ENCODE results near the gene KRT81.
A peak's percentile ranks its signal among the peaks of the same experiment; 100 is the strongest.

Gene KRT81

DNA sequence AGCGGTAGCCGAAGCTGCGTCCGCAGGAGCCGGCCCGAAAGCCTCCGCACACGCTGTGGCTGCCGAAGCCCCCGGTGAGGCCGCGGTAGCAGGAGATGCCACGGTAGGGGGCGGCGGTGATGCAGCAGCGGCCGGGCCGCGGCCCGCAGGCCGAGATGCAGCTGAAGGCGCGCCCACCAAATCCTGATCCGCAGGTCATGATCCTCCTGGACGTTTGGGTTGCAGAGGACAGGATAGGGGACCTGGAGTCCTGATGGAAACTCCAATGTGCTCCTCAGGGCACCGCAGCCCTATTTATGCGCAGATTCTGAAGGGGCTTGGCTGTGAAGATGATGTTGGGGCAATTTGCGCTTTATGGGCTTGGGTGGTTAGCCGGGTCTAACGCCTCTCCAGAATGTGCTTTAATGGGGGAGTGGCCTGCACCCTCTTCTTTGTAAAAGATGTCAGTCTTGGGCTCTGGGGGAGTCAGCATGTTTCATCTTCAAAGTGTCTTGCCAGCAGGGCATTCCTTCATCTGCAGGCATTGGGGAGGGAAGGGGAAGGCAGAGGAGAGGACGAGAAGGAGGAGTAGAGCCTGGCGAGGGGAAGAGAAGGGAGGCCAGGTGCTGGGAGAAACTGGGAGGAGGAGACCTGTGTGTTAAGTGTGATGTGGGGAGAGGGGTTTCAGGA, at the start of gene KRT81:
Gene KRT81 (minus strand): TSS at position 268 of the 669 bp plus-strand sequence. CDS start 69 bp downstream, at position 199.
- no peak for DNase-seq

DNA sequence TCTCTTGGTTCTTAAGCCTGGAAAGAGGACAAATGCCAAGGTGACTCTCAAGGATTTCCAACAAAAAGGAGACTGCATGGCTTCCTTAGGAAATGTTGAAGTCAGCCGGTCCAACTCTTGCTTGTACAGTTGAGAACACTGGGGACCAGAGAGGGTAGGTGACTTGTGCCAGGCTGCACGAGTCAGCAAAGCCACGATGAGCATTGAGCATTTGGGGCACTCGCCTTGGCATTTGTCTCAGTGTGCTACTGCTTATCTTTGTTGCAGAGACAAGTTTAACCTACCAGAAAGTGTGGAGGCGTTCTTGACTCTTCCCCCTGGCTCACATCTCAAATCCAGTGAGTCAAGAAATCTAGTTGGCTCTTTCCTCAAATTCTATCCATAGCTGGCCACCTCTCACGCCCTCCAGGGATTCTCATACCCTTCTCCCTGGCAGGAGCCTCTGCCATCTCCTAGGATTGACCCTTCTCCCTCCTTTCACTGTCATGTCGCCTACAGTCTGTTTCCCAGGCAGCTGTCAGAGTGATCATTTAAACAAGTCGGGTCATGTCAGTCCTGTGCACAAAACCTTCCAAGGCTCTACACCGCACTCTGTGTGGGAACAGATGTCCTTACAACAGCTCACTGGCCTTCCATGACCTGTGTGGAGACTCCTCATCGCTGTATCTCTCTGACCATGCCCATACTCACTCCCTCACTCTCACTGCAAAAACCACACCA, 47.1 kb upstream of the KRT81 start:
- DNase-seq = no peak

DNA sequence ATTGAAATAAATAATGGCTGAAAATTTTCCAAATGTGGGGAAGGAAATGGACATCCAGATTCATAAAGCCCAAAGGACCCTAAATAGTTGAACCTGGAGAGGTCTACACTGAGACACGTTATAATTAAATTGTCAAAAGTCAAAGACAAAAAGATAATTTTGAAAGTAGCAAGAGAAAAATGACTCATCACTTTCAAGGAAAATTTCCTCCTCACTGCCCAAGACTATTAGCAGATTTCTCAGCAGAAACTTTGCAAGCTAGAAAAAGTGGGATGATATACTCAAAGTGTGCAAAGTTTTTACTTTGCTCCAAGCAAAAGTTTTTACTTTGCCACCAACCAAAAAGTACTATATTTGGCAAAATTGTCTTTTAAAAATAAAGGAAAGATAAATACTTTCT, 45.7 kb upstream of the KRT81 start:
- no peak for DNase-seq

DNA sequence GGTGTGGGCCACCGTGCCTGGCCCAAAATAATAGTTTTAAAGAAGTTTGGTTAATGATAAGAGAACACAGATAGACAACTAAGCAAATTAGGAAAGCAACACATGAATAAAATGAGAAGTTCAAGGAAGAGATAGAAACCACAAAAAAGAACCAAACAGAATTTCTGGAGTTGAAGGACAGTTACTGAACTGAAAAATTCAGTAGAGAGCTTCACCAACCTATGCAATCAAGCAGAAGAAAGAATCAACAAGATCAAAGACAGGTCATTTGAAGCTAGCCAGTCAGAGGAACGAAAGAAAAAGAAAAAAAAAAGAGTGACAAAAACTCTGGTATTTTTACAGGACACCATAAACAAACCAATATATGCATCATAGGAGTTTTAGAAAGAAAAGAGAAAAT, 45.3 kb upstream of the KRT81 start:
- DNase-seq = no peak

DNA sequence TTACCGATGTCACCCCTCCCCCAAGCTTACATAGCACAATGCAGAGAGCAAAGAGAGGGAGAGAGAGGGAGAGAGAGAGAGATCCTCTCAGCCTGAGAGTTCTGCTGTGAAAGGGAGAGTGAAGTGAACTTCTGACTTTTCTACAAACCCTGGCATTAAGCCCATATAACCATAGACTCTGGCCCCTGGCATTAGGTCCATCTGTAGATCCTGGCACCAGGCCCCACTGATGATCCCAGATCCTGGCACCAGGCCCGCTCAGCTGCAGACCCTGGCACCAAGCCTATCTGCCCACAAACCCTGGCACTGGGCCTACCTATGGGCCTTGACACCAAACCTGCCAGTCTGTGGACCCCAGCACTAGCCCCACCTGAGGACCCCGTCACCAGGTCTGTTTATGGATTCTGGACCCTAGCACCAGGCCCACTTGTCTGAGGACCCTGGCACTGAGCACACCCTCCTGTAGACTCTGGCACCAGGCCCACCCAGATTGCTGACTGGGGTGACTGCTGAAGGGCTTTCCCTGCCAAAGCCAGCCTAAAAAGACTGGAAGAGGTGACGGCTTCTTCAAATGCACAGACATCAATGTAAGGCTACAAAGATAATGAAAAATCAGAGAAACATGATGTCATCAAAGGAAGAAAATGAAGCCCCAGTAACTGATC, 44.4 kb upstream of the KRT81 start:
- no peak for DNase-seq

DNA sequence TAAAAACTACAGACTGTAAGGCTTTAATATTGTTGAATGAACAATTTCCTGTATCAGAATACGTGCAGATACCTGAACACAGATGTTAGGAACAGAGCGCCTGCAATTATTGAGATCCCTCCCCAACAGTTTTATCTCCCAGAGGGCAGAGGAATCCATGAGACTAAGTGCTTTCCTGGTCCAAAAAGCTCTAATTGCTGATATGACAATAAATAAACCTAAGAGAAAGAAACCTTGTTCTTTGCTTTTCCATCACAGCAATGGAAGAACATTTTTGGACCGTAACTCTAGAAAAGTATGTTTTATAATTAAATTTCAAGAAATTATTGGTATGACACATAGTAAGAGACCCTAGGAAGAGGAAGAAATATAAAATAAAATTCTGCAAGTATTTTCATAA, 42.9 kb upstream of the KRT81 start:
- no peak for DNase-seq

DNA sequence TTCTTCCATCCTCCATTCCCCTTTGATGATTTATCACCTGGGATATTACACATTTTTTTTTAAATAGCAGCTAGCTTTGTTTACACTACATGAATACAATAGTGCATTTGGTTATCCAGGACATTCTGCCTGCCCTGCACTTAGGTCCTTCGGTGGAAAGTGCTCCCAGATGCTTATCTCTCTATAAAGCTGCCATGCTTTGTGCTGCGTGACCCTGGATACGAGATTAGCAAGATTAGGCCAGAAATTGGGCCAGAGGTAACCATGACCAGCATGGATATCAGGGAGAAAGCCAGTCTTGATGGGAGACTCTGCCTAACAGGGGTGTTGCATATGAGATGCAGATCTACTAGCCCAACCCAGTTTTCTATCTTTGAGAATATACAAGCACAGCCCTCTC, 42.0 kb upstream of the KRT81 start:
- DNase-seq = no peak

DNA sequence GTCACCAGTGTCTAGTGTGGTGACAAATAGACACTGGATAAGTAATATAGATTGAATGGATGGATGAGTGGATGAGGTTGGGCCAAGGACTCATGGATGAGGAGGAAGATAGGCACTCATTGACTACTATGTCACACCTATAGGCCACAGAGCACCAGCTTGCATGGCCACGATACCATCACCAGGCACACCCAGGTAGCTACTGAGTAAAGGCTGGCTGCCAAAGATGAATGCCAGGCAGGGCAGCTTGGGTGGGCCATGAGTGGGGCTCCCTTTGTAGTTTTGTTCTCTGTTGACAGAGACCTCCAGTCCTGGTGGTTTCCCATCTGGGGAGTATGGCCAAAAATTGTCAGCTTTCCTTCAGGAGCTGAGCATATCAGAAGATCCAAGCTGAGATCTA, 41.0 kb upstream of the KRT81 start:
- no peak for DNase-seq

DNA sequence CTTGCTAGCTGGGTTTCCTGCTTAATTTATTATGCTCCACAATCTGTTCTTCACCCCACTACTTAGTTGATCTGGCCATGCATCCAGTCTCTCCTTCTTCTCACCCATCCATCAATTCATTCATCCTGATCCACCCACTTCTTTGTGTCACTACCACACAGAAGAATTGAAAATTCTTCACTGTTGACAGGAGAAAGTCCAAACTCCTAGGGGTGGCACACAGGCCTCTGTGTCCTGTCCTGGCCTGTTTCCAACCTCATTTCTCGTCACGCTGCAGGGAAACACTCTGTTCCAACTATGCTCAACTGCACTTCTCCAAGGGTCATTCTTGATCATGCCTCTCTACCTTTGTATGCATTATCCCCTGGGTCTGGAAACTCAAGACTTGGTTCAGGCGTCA, 40.5 kb upstream of the KRT81 start:
- DNase-seq = no peak

DNA sequence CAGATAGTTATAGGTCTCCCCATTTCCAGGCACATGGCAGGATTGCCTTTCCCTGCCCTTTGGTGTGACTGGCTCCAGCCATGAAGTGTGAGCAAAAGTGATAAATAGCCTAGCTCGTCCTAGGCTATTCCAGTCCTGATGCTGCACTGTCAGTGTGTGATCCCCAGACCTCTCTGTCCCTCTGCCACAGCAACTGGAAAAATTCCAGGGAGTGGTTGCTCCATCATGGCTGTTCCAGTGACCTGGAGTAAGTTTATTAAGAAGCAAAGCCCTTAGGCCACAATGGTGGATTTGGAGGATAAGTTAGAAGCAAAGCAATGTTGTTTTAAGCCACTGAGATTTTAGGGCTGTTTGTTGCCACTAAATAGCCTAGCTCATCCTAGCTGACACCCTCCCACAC, 39.7 kb upstream of the KRT81 start:
- no peak for DNase-seq

DNA sequence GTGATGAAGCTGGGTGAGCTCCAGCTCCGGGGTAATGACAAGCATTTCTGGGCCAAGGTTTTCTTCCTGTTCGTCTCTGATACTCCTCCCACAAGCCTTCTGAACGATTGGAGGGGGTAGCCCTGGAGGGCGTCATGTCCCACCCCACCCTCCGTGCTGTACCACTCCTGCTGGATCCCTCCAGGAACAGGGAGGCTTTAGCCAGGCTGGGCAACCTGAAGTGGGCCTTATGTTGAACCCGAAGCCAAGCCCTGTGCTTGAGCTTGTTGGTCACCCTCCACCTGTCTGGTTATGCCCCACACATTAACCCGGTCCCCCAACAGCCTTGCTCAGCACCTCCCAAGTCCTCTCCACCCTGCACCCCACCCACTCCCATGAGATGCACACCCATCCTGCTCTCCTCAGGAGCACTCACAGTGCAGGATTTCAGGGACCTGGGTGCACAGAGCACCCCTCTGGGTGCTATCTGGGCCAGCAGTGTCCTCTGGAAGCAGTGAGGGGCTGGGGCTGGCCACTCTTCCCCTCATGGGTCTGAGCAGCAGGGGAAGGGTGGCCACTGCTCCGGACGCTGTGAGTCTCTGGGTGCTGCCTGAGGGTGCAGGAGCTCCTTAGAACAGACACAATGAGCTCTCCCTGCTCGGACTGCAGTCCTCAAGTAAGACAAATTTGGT, 36.6 kb upstream of the KRT81 start:
- DNase-seq = no peak

DNA sequence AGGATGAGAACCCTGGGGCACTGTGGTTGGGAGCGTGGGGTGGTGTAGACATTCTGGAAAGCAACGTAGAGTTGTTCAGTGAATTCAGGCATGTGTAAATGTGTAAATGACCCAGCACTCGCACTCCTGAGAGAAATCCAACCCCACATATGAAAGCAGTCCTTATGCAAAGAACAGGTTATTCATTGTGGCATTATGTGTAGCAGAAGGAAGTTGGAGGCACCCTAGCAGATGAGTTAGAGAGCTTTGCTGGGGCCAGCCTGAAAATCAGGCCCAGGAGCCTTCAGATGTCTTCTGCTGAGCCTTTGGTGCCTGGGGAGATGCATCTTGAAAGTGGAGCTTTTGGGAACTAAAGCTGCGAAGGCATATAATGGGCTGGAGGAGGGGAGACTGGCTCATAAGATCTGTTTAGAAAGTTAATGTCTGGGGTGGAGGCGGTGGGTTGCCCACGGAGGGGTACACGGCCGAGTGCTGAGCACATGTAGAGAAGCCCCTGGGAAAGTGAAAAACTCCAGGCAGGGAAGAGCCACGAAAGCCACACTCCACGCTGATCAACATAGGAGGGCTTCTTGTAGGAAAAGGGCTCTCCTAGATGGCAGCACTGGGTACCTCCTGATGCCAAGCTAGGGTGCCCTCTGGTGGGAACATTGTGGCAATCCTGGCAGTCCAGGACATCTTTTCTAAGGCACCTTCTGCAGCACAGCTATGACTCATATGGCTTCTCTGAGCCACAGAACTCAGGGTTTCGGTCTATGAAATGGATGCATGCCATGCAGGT, 35.9 kb upstream of the KRT81 start:
- peak; percentile 72 to 88 for DNase-seq

DNA sequence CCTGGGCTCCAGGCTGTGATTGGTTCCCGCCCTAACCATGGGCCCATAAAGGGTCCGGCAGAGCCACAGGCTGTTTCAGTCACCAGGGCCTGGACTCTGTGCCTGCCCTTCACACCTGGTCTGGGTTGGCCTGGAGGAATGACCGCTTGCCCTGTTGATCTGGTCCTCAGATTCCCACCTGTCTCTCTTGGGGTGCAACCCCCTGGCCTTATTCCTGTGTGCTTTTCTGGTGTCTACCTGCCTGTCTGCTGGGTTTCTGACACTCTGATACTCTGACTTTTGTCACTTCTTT, 32.8 kb upstream of the KRT81 start:
- DNase-seq = no peak

DNA sequence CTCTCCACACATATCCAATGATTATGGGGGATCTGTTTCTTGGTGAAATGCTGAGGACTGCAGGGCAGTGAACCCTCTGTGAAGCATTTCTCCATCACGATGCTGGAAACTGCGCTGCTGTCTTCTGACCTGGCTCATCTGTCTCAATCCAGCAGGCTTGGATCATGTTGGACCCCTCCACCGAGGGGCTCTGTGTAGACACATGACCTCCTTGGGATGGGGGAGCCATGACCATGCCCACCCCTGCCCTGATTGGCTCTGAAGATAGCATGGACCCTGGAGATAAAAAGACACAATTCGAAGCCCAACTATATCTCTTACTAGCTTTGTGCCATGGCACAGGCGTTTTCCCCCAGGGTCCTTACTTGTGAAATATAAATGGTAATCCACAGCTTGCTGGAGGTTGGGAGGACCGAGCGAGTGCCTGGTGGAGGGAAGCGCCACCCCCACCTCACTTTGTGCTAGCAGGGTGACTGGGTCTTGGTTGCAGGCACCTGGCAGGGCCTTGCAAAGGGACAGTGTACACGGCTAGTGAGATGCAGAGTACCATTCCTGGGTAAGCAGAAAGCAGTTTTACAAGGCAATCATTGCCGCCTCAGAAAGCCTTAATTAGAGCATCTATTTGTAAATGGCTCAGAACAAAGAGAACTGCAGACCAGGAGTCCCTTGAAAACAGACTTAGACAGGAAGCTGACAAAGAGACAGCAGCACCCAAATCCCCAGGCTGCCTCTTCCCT, 32.2 kb upstream of the KRT81 start:
- DNase-seq = no peak

DNA sequence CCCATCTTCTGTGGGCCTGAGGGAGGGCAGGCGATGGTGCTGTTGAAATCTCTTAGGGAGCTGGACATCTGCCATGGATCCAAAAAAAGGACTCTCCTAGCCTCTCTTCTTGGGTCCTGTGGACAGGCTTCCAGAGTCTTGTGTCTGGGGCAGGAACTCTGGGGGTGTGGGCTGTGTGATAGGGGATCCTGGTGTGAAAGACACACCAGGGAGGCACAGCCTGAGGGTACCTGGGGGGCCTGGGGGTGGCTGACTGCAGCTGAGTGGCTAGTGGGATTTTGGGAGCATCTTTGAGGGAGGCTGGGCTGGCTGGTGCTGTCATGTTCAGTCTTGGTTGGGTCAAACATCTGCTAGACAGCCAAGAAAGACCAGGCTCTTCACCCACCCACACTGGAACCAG, 31.7 kb upstream of the KRT81 start:
- no peak for DNase-seq

DNA sequence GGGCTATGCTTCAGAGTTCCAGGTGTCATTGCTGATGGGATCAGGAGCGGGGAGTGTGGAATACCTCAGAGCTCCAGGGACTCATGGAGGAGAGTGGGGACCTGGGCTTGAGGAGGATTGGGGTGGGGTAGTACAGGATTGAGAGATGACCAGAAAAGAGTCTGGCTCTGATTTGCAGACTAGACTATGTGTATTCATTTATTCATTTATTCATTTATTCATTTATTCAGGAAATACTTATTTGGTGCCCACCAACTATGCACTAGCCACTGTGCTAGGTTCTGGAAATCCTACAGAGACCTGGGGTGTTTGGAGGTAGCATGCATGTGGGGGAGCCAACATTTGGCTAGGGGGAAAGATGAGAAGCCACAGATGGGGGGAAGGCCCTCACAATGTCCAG, 30.7 kb upstream of the KRT81 start:
- DNase-seq = no peak

DNA sequence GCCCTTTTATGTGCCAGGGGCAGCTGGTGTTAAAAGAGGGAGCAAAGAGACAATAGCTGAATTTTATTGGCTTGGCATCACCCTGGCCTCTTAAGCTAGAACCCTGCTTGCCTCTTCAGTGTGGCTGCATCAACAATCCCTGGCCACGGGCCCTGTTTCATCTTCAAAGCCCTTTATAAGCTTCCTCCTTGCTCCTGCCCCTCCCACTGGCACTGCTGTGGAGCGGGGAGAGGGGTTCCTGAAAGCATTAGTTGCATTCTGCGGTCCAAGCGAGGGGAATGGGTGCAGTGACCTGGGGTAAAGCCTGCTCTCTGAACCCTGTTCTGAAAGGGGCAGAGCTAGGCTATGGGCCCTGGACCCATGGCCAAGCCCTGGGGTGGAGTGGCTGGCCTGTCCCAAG, 30.1 kb upstream of the KRT81 start:
- DNase-seq = no peak

DNA sequence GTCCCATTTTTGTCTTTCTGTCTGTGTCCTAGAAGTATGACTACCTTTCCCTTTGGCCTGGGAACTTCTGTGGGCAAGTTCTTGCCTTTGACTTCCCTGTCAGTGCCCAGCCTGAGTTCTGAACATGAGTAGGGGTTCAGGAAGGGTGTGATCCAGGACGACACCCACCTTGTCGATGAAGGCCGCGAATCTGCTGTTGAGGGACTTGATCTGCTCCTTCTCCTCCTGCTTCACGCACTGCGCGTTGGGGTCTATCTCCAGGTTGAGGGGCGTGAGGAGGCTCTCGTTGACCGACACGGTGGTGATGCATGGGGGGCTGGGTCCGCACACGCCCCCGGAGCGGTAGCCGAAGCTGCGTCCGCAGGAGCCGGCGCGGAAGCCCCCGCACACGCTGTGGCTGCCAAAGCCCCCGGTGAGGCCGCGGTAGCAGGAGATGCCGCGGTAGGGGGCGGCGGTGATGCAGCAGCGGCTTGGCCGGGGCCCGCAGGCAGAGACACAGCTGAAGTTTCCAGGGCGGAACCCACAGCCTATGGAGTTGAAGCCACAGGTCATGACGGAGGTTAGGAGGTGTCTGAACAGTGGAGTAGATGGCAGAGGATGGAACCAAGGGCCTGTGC, 29.6 kb upstream of the KRT81 start, which contains the start of gene KRT83:
Gene KRT83 (minus strand): TSS at position 615 of the 617 bp plus-strand sequence. CDS start 63 bp downstream, at position 552.
- DNase-seq = no peak

DNA sequence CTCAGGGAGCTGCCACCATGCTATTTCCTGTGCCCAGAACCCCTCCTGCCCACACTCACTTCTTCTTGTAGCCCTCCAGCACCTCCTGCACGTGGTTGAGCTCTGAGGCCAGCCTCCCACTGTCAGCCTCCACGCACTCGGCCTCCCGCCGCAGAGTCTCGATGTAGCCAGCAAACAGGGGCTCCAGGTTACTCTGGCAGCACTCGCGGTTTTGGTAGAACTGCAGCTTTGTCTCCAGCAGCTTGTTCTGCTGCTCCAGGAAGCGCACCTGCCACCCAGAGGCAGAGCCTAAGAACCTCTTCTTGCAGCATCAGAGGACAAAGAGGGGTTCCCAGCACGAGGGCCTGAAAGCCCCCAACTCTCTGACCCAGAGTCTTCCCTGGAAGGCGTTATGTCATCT, 27.8 kb upstream of the KRT81 start:
- DNase-seq = no peak

DNA sequence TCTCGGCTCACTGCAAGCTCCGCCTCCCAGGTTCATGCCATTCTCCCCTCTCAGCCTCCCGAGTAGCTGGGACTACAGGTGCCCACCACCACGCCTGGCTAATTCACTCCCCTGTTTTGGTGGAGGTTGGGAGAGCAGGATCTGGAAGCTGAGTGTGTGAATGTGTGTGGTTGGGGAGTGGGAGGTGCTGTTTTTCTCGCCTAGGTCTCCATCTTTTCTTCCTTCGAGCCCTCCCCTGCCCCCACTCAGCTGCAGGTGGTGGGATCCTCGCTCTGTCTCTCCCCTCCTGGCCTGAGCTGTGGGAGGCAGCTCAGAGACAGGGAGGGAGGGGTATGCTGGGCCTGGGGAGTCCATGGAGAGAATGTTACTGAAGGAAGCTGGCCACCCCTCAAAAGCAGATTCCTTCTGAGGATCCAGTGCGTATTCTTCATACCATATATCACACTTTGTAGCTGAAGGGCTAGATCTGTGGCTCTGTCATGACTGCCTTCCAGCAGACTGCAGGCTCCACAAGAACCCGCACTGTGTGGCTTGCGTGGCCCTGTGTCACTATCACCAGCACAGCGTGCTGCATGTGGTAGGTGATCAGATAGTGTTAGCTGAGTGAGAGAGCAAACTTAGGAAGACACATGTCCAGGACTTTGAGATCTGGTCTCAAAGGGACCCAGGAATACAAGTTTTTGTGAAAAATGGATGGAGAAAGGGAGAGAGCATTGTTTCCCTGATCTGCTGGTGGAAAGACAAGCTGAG, 27.1 kb upstream of the KRT81 start:
- no peak for DNase-seq

DNA sequence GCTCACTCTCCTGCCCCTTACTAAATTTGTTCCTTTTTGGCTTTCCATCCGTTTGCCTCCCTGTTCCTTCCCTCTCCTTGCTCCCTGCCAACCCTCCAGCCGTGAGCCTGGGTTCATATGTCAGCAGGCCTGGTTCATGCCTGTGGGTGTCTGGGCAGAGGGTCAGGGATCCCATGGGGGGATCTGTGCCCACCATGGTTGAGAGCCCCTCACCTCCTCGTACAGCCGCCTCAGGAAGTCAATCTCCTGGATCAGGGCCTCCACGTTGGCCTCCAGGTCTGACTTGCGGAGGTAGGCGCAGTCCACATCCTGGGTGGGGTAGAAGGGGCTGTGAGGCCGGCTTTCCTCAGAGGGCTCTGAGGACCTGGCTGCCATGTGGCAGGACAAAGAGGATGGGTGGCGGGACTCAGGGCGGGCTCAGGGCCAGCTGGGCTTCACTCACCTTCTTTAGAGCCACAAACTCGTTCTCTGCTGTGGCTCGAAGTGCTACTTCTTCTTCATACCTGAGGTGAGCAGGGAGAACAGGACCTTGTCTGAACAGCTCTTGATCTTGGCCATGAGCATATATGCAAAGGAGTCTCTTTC, 26.2 kb upstream of the KRT81 start:
- no peak for DNase-seq
